Loucy (cell line): ENCODE results near the gene PRLHR.

ENCODE experiments used
- H2AFZ ChIP-seq: fragments of 200-600 bp; sonication (generic); 2 replicates; pipeline ENCODE4 v1.6.0; 2016; ENCODE audit warnings: antibody characterized with exemption, mild to moderate bottlenecking, low read length, moderate library complexity
- H3F3A ChIP-seq: fragments of 200-600 bp; 2 replicates; pipeline ENCODE4 v1.6.0; 2016; ENCODE audit warnings: antibody characterized with exemption, low read depth, mild to moderate bottlenecking
- H3K27me3 ChIP-seq: fragments of 200-600 bp; sonication (generic); 2 replicates; pipeline ENCODE4 v1.6.1; 2014; ENCODE audit warnings: low read length, mild to moderate bottlenecking; ENCODE audit not compliant: insufficient read depth, poor library complexity, severe bottlenecking
- H3K36me3 ChIP-seq: fragments of 200-600 bp; sonication (generic); 2 replicates; pipeline ENCODE4 v1.6.1; 2016; ENCODE audit warnings: low read length; ENCODE audit not compliant: insufficient read depth
- H3K4me1 ChIP-seq: fragments of 200-600 bp; sonication (generic); 2 replicates; pipeline ENCODE4 v1.5.1; 2014; ENCODE audit warnings: low read length, mild to moderate bottlenecking; ENCODE audit not compliant: insufficient read depth, poor library complexity, severe bottlenecking
- H3K4me2 ChIP-seq: fragments of 200-600 bp; sonication (generic); 2 replicates; pipeline ENCODE4 v1.6.0; 2014; ENCODE audit warnings: antibody characterized with exemption, low read length, low read depth, mild to moderate bottlenecking; ENCODE audit not compliant: poor library complexity, severe bottlenecking
- H3K4me3 ChIP-seq: fragments of 200-600 bp; sonication (generic); 2 replicates; pipeline ENCODE4 v1.5.1; 2014; ENCODE audit warnings: low read length, mild to moderate bottlenecking, mixed read lengths; ENCODE audit not compliant: poor library complexity, severe bottlenecking
- H3K79me2 ChIP-seq: fragments of 200-600 bp; sonication (generic); 2 replicates; pipeline ENCODE4 v1.6.1; 2014; ENCODE audit warnings: low read length; ENCODE audit not compliant: insufficient read depth
- H3K9ac ChIP-seq: fragments of 200-600 bp; sonication (generic); 2 replicates; pipeline ENCODE4 v1.6.0; 2014; ENCODE audit warnings: mild to moderate bottlenecking, low read depth, low read length, moderate library complexity; ENCODE audit not compliant: poor library complexity, severe bottlenecking
- H3K9me2 ChIP-seq: fragments of 200-600 bp; sonication (generic); replicated peaks from 2 replicates; pipeline ENCODE4 v1.6.1; 2016; ENCODE audit warnings: low read depth, low read length, mixed read lengths
- H3K9me3 ChIP-seq: fragments of 200-600 bp; sonication (generic); 2 replicates; pipeline ENCODE4 v1.6.1; 2014; ENCODE audit warnings: mild to moderate bottlenecking, antibody characterized with exemption, low read length, low read depth; ENCODE audit not compliant: insufficient read depth
- H4K20me1 ChIP-seq: fragments of 200-600 bp; sonication (generic); 2 replicates; pipeline ENCODE4 v1.6.0; 2014; ENCODE audit warnings: antibody characterized with exemption, low read length, mild to moderate bottlenecking; ENCODE audit not compliant: insufficient read depth, poor library complexity, severe bottlenecking
- EZH2phosphoT487 ChIP-seq: fragments of 200-600 bp; IDR thresholded peaks from 2 replicates; pipeline ENCODE4 v1.6.1; 2018; ENCODE audit warnings: antibody characterized with exemption, mild to moderate bottlenecking, moderate library complexity, borderline replicate concordance
- TF ChIP-seq, protein P1 (sequence below): fragments of 200-600 bp; sonication (generic); conservative IDR thresholded peaks from 2 replicates; pipeline ENCODE4 v1.5.1; 2014; ENCODE audit warnings: mild to moderate bottlenecking, antibody characterized with exemption, low read length

Gene PRLHR

DNA sequence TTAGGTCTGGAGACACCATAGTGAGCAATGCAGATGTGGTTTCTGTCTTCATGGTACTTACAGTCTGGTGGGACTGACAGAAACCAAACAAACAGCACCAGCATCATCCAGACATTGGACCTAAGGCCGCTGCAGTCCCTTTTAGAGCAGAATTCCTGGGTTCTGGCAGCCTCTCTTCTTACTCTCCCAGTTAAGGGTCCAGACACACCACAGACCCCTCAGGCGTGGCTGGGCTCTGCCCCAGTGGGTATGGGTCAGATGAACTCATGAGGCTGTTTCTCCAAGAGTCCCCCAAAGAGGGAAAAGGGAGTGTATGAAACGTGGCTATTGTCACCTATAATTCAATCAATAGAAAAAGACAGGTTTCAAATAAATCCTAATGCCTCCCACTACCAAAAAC is 31.3 kb downstream of the PRLHR start:
- TF ChIP-seq, protein P1, sequence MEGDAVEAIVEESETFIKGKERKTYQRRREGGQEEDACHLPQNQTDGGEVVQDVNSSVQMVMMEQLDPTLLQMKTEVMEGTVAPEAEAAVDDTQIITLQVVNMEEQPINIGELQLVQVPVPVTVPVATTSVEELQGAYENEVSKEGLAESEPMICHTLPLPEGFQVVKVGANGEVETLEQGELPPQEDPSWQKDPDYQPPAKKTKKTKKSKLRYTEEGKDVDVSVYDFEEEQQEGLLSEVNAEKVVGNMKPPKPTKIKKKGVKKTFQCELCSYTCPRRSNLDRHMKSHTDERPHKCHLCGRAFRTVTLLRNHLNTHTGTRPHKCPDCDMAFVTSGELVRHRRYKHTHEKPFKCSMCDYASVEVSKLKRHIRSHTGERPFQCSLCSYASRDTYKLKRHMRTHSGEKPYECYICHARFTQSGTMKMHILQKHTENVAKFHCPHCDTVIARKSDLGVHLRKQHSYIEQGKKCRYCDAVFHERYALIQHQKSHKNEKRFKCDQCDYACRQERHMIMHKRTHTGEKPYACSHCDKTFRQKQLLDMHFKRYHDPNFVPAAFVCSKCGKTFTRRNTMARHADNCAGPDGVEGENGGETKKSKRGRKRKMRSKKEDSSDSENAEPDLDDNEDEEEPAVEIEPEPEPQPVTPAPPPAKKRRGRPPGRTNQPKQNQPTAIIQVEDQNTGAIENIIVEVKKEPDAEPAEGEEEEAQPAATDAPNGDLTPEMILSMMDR: no peak
- no peak for TF ChIP-seq EZH2phosphoT487
- no peaks in the 10 kb centered on the region for H4K20me1 ChIP-seq

DNA sequence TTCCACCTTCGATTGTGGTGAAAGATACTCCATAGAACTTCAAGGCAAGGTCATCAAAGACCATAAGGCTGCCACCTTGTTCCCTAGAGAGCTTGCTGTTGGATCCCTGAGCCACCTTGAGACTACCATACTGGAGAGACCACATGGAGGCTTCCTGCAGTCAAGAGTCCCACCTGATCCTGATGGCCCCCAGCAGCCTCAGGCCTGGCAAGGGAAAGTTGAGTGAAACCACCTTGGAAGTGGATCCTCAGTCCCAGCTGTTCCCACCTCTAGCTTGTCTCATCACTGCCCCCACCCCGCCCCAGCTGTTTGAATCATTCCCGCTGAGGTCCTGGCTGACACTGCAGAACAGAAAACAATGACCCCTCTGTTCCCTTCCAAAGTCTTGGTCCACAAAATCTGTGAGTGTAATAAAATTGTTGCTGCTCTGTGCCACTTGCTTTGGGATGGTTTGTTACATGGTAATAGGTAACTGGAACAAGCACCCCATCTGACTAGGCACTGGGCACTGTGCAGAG is 32.0 kb downstream of the PRLHR start:
- H2AFZ ChIP-seq: no peak overlapping the region
- TF ChIP-seq, protein P1: no peak
- no peak for TF ChIP-seq EZH2phosphoT487

More for the DNA sequence above, 31.3 kb downstream of the PRLHR start:
- Histone ChIP-seq H3K4me2 (no peak overlapping the region), H3K36me3 (no peaks in the 10 kb centered on the region), H3K9ac (no peak overlapping the region), H3F3A (no peaks in the 10 kb centered on the region), H3K4me1 (no peaks in the 10 kb centered on the region), H3K9me2 (no peaks in the 10 kb centered on the region), H2AFZ (no peak overlapping the region), H3K79me2 (no peaks in the 10 kb centered on the region), H3K9me3 (no peaks in the 10 kb centered on the region), H3K4me3 (no peak overlapping the region), H3K27me3 (no peaks in the 10 kb centered on the region)

DNA sequence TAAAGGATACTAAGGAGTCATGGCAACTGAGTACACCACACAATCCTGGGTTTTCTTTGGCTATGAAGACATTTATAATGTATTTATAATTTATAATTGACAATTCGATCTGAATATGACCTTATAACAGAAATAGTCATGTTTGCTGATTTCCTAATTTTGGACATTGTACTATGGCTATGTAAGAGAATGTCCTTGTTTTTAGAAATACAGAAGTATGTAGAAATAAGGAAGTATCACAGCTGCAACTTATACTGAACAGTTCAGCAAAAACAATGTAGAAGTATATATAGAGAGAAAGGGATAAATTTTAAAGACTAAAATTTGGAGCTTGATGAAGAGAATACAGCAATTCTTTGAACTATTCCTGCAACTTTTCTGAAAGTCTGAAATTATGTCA is 32.6 kb downstream of the PRLHR start:
- Histone ChIP-seq H3F3A (no peaks in the 10 kb centered on the region), H3K36me3 (no peaks in the 10 kb centered on the region), H3K4me1 (no peaks in the 10 kb centered on the region), H3K9me2 (no peaks in the 10 kb centered on the region), H3K4me2 (no peak overlapping the region), H3K79me2 (no peaks in the 10 kb centered on the region), H3K9ac (no peak overlapping the region), H3K27me3 (no peaks in the 10 kb centered on the region), H3K4me3 (no peak overlapping the region), H4K20me1 (no peaks in the 10 kb centered on the region), H3K9me3 (no peaks in the 10 kb centered on the region), H2AFZ (no peak overlapping the region)
- no peak for TF ChIP-seq EZH2phosphoT487
- TF ChIP-seq, protein P1: no peak

More for the DNA sequence above, 32.0 kb downstream of the PRLHR start:
- Histone ChIP-seq H3K27me3 (no peaks in the 10 kb centered on the region), H3K36me3 (no peaks in the 10 kb centered on the region), H3K9ac (no peak overlapping the region), H3K9me3 (no peaks in the 10 kb centered on the region), H3K79me2 (no peaks in the 10 kb centered on the region), H3K4me2 (no peak overlapping the region), H3K9me2 (no peaks in the 10 kb centered on the region), H3F3A (no peaks in the 10 kb centered on the region), H4K20me1 (no peaks in the 10 kb centered on the region), H3K4me1 (no peaks in the 10 kb centered on the region), H3K4me3 (no peak overlapping the region)
